NCI-H524 (cell line): ENCODE results near the gene MTOR.

ENCODE experiments used
- DNase-seq, 2 experiments: peaks; one replicate each; lab custom pipeline; 2025; lab: John Stamatoyannopoulos, UW

Gene MTOR

DNA sequence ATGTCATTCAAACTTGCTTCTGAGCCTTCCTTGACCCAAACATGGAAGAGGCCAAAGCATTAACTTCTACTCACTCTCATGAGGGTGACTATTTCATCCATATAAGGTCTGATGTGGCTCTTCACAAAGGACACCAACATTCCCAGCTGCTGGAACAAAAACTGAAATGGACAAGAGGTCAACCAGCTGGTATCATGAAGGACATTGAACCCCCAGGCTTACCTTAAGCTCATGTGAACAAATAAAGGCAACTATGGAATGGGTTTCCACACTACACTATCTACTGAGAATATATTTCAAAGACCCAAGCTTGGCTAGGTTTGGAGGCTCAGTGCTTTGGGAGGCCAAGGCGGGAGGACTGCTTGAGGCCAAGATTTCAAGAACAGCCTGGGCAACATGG, 46.3 kb downstream of the MTOR start:
- no peak for DNase-seq

GRCh38 chr1:11215381-11216005, 46.9 kb downstream of the MTOR start:
- no peak for DNase-seq

- peak in 1 of 2 experiments; percentile 39 for DNase-seq
Observed at GRCh38 chr1:11214698-11215380, 47.5 kb downstream of the MTOR start.

- DNase-seq, result no peak
Observed at GRCh38 chr1:11211925-11212587, 50.3 kb downstream of the MTOR start.

GRCh38 chr1:11211461-11211860, 50.9 kb downstream of the MTOR start:
- DNase-seq, result no peak

- no peak for DNase-seq
Observed at GRCh38 chr1:11207898-11208611, 54.3 kb downstream of the MTOR start.

GRCh38 chr1:11204396-11205190, 57.8 kb downstream of the MTOR start:
- DNase-seq, result no peak

- peak; percentile 97 to 98 for DNase-seq
Observed at GRCh38 chr1:11198851-11199594, 63.3 kb downstream of the MTOR start.

DNA sequence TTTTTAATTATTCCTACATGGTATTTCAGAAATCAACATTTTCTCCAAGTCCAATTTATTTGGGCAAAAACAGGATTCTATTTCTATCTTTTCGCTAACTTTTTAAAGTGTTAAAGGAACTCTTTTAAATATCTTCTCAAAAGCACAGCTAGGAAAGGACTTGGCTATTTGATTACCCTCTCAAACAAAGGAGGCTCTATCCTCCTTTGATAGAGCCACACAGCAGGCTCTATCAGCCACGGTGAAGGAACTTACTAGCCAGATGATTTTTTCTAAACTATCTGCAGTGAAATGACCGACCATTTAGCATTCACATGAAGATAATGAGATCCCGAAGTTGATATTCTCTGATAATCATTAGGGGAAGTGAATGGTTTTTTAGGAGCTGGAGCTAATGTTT, 64.1 kb downstream of the MTOR start:
- no peak for DNase-seq

- DNase-seq, result no peak
Observed at GRCh38 chr1:11197359-11197758, 65.0 kb downstream of the MTOR start.

- DNase-seq, result no peak
Observed at GRCh38 chr1:11196945-11197344, 65.4 kb downstream of the MTOR start.

DNA sequence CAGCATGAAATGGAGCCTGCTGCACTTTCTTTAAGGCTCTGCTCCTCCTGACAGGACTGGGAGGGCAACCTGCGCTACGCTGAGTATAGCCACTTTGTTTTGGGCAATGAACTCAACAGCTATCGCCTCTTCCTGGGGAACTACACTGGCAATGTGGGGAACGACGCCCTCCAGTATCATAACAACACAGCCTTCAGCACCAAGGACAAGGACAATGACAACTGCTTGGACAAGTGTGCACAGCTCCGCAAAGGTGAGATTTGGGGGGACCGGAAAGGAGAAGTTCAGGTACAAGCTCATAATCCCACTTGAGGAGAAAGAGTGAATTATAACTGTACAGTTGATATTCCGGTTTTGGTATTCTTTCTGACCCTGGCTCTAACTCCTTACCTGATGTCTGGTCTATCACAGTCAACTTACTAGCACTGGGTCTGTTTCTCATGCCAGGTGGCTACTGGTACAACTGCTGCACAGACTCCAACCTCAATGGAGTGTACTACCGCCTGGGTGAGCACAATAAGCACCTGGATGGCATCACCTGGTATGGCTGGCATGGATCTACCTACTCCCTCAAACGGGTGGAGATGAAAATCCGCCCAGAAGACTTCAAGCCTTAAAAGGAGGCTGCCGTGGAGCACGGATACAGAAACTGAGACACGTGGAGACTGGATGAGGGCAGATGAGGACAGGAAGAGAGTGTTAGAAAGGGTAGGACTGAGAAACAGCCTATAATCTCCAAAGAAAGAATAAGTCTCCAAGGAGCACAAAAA, 67.8 kb downstream of the MTOR start:
- no peak for DNase-seq

DNA sequence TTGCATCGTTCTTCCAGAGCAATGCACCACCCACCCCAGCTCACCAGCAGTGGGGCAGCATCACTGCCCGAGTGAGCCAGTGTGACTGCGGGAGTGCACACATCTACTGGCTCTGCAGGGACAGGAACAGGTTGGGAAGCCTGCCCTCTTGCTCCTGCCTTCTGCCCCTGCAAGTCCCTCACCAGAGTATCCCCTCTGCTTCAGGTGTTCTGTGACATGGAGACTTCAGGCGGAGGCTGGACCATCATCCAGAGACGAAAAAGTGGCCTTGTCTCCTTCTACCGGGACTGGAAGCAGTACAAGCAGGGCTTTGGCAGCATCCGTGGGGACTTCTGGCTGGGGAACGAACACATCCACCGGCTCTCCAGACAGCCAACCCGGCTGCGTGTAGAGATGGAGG, 69.0 kb downstream of the MTOR start:
- DNase-seq, result no peak

DNA sequence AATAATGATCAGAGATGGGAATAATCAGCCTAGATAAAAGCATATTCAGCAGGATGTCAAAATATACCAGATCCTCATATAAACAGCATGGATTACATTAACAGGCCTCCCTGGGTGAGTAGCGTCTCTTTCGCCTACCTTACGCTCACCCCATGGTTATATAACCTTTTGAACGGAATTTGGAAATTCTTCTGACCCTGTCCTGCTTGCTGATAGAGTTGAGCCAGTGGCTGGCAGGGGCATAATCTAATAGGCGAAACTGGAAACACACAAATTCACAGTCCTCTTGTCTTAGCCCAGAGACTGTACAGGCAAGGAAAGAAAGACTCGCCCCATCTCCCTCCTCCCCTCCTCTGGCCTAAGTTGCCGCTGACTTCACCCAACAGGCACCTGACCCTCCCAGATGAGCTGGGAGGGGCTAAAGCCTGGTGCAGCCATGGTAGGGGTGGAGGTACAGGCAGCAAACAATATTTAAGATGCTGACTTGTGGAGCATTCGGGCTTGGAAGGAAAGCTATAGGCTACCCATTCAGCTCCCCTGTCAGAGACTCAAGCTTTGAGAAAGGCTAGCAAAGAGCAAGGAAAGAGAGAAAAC, 73.4 kb downstream of the MTOR start, which contains the start of gene ANGPTL7:
ANGPTL7 (plus strand) TSS at position 498 of the 594 bp plus-strand sequence. CDS start 225 bp downstream, outside the sequence.
- no peak for DNase-seq

GRCh38 chr1:11188381-11188780, 74.0 kb downstream of the MTOR start:
- no peak for DNase-seq

DNA sequence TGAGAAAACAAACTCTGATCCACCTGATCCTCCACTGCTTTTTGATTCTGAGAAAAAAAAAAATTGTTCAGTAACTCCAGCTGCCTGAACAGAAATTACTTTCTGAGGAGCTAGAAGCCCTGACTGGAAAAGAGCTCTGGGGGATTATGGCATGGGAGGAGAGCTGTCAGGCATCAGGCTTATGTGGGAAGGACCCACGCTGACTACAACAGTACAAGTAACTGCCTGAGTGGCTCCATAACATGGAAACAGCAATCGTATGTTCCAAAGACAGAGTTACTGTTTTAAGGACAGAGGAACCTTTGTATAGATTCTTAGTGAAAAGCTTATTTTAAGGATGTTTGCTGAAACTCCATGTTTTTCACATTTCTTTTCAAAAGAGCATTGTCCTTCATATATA, 74.4 kb downstream of the MTOR start:
- peak in 1 of 2 experiments; percentile 7 for DNase-seq

DNA sequence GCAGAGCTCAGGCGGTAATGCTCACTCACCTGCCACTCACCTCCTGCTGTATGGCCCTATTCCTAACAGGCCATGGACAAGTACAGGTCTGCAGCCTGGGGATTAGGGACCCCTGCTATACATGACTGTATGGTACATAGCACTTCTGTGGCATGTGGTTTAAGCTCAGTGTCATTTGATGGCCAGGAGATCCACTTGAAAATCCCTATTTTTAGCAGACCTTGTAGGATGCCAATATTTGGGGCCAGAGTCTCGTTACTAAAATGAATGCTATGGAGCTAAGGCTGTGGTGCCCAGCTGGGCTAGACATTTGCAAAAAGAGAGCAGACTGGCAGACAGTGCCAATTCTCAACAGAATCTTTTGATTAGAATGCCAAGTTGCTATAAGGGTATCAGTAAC, 74.9 kb downstream of the MTOR start:
- no peak for DNase-seq

DNA sequence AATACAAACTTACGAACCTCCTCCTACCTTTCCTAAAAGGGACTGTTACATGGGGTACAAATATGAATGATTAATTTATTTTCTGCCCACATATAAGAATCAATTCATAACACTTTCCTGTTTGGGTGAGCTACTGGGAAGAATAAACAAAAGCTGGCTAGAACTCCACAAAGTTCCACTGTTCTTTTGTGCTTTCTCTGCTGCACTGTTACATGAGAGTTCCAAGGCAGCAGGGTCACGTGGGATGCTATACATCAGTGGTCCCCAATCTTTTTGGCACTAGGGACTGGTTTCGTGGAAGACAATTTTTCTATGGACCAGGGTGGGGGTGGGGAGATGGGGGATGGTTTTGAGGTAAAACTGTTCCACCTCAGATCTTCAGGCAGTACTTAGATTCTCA, 75.4 kb downstream of the MTOR start:
- DNase-seq, result no peak

- no peak for DNase-seq
Observed at GRCh38 chr1:11184973-11185372, 77.4 kb downstream of the MTOR start.

GRCh38 chr1:11182884-11183283, 79.5 kb downstream of the MTOR start:
- no peak for DNase-seq
